ENCODE data around the gene PAEP.

- TF ChIP-seq, protein P1, sequence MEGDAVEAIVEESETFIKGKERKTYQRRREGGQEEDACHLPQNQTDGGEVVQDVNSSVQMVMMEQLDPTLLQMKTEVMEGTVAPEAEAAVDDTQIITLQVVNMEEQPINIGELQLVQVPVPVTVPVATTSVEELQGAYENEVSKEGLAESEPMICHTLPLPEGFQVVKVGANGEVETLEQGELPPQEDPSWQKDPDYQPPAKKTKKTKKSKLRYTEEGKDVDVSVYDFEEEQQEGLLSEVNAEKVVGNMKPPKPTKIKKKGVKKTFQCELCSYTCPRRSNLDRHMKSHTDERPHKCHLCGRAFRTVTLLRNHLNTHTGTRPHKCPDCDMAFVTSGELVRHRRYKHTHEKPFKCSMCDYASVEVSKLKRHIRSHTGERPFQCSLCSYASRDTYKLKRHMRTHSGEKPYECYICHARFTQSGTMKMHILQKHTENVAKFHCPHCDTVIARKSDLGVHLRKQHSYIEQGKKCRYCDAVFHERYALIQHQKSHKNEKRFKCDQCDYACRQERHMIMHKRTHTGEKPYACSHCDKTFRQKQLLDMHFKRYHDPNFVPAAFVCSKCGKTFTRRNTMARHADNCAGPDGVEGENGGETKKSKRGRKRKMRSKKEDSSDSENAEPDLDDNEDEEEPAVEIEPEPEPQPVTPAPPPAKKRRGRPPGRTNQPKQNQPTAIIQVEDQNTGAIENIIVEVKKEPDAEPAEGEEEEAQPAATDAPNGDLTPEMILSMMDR (IDR thresholded peaks at IDR 0.05), result no peak
- TF ChIP-seq EP300 (IDR thresholded peaks at IDR 0.05), result no peak
These were observed 31.4 kb upstream of the PAEP start for GRCh38 chr9:135530146-135530545.
